NT2/D1 (cell line): ENCODE data around the gene AP1M2.

Source experiments
- YY1 ChIP-seq: IDR thresholded peaks from 2 replicates; pipeline ENCODE4 v1.6.1; 2011; ENCODE audit not compliant: insufficient read length, insufficient read depth
- ZNF274 ChIP-seq: IDR thresholded peaks from 2 replicates; pipeline ENCODE4 v1.6.1; 2011; ENCODE audit warnings: mild to moderate bottlenecking, low read depth, low read length

- TF ChIP-seq YY1, result no peak
- TF ChIP-seq ZNF274, result no peak
These were observed 54.7 kb downstream of the AP1M2 start for GRCh38 chr19:10532457-10532856.
